ENCODE measurements around the gene SLC6A8.
"Not testable (repeated sequence)": the region's sequence is repeated elsewhere in the genome, so short reads cannot be mapped to it uniquely, and the experiment has no call there.

The SLC6A8 gene

DNA sequence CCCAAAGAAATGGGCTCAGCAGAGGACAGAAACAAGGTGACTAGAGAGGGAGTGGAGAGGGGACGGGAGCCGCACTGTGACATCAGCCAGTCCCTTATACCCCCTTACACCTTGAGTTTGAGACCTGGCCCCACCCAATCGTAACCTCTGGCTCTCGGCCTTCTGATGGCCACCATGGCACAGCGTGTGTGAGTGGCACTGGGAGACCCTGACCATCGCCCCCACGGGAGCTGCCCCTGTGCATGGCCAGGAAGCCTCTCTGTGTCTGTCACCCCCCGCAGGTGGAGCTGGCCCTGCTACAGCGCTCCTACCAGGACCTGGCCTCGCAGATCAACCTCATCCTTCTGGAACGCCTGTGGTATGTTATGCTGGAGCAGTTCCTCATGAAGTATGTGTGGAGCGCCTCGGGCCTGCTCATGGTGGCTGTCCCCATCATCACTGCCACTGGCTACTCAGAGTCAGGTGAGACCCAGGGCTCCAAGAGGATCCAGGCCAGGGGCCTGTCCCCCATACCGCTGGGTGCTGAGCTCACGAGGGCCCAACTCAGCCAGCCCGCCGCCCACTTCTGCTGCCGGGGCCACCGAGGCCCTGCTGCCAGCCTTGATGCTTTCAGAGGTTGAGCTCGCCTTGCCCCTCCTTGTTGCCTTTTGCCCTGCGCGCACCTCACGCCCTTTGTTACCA lies 41.4 kb downstream of the SLC6A8 start:
- in situ Hi-C loops (cut with MboI; ENCODE audit: low sequenced_read_pairs): no loop called here

DNA sequence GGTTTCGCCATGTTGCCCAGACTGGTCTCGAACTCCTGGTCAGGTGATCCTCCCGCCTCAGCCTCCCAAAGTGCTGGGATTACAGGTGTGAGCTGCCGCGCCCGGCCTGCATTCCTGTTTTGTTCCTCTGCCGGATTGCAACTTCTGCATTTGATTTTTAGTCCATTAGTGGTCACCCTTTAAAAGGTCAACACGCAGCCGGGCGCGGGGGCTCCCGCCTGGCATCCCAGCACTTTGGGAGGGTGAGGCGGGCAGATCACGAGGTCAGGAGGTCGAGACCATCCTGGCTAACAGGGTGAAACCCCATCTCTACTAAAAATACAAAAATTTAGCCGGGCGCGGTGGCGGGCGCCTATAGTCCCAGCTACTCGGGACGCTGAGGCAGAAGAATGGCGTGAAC lies 42.4 kb downstream of the SLC6A8 start:
- in situ Hi-C loops (cut with MboI; ENCODE audit: low sequenced_read_pairs): not testable (repeated sequence)

DNA sequence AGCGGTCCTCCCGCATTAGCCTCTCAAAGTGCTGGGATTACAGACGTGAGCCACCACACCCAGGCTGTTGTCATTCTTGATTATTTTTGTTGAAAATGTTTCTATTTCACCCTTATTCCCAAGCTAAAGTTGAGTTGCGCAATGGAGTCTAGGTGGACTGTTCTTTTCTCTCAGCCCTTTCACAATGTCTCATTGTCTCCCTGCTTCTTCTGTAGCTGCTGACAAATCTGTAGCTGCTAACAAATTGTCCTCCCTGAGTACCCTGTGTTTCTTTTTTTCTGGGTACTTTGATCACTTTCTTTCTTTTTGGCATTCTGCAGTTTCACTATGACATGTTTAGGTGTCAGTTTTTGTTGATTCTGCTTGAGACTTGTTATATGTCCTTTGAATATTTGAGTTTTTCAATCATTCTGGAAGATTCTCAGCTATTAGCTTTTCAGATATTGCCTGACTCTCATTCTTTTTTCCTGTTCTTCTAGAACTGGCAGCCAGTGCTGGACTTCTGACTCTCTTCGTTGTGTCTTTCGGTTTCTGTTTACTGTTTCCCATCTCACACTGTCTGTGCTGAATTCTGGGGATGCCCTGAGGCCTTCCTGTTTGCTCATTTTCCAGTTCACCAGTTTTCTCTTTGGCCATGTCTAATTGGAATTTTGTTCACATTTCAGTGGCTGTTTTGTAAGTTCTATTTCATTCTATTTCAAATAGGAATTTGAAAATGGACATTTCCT lies 43.6 kb downstream of the SLC6A8 start:
- in situ Hi-C loops (cut with MboI; ENCODE audit: low sequenced_read_pairs): no loop called here

DNA sequence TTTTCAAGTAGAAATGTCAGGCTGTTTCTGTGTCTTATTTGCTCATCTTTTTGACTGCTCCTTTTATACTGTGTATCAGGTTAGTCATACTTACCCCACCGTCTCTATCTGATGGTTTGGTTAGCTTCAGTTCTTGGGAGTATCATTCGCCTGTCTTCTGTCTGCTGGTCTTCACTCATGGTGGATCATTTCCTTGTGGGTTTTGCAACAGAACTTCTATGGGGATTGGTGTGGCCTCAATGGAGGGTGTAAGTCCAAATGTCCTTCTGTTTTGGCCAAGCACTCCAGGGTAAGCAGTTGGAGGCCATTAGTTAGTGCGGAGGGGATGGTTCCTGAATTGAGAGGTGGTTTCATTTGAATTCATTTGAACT lies 44.1 kb downstream of the SLC6A8 start:
- in situ Hi-C loops (cut with MboI; ENCODE audit: low sequenced_read_pairs): no loop called here

DNA sequence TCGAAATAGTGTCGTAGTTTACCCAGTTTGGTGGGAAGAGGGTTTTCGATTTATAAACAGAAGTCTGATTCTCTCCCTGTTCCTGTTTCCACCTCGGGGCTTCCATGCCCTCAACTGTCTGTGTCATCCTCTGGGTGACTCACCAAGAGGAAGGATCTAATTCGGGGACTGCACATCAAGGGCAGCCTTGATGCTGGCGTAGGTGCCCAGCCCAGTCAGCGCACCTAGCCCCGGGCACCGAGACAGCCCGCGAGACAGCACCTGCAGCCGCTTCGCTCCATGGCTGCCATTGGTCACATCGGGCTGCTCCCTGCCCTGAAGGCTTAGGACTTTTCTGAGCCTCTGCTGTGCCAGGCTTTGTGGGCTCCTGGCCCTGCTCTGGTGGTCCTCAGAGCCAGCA lies 44.7 kb downstream of the SLC6A8 start:
- in situ Hi-C loops (cut with MboI; ENCODE audit: low sequenced_read_pairs): no loop called here

DNA sequence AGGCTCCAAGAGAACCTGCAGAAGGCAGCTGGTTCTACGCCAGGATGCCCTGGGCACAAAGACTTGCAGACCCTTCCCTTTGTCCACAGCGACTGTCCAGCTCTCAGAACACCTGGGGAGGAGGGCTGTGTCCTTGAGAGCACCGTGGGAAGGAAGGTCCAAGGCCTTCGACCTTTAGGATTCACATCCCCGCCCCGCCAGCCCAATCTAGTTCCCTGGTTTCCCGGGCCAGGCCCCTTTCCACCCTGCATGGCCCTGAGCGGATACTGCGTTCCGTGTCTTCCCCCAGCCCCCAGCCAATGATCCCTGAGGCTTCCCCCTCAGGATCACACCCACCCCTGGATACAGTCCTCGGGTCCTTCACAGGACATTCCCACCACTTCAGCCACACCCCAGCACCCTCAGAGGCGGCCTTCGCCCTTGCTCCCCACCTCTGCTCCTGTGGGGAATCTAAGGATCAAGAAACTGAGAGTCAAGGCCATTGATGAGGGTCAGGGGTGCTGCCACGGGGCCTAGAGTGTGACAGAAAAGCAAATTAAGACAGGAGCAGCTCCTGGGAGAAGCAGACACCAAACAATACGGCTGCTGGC lies 46.0 kb downstream of the SLC6A8 start:
- in situ Hi-C loops (cut with MboI; ENCODE audit: low sequenced_read_pairs): no loop called here

DNA sequence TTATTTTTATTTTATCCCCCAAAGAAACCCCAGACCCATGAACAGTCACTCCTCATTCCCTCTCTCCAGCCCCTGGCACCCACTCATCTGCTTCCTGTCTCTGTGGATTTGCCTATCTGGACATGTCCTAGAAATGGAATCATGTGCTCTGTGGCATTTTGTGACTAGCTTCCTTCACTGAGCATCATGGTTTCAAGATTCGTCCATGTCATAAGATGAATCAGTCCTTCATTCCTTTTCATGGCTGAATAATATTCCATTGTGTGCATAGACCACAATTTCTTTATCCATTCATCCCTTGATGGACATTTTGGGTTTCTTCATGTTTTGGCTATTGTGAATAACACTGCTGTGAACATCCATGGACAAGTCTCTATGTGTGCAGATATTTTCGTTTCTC lies 47.1 kb downstream of the SLC6A8 start:
- in situ Hi-C loops (cut with MboI; ENCODE audit: low sequenced_read_pairs): no loop called here

DNA sequence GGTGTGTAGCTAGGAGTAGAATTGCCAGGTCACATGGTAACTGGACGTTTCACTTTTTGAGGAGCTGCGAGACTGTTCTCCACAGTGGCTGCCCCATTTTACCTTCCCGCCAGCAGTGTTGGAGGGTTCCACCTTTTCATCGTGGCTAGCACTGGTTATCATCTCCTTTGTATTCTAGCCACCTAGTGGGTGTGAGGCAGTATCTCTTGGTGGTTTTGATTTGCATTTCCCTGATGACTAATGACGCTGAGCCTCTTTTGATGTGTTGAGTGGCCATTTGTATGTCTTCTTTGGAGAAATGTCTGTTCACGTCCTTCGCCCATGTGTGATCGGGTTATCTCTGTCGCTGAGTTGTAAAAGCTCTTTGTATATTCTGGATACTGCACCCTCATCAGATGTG lies 47.5 kb downstream of the SLC6A8 start:
- in situ Hi-C loops (cut with MboI; ENCODE audit: low sequenced_read_pairs): no loop called here

DNA sequence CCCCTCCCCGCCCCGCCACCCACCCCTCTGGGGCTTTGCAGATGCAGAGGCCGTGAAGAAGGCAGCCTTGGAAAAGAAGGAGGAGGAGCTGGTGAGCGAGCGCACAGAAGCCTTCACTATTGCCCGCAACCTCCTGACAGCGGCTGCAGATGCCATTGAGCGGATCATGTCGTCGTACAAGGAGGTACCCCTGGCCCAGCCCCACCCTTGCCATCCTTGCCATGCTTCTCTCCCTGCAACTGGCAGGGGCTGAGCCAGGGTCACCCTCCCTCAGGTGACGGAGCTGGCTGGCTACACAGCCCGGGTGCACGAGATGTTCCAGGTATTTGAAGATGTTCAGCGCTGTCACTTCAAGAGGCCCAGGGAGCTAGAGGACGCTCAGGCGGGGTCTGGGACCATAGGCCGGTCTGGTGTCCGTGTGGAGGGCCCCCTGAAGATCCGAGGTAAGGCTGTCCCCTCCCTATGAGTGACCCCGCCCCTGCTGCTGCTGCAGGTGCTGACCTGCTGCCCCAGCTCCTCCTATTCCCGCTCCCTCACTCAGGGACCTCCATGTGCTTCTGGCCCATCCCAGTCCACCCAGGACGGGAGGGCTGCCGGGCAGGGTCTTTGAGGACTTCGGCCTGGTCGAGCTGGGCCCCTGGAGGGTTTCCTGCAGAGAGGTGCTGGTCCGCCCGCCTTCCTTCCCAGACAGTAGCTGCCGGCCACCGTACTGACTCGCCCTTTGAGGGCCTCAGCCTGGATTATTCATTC lies 48.5 kb downstream of the SLC6A8 start:
- in situ Hi-C loops (cut with MboI; ENCODE audit: low sequenced_read_pairs): no loop called here

DNA sequence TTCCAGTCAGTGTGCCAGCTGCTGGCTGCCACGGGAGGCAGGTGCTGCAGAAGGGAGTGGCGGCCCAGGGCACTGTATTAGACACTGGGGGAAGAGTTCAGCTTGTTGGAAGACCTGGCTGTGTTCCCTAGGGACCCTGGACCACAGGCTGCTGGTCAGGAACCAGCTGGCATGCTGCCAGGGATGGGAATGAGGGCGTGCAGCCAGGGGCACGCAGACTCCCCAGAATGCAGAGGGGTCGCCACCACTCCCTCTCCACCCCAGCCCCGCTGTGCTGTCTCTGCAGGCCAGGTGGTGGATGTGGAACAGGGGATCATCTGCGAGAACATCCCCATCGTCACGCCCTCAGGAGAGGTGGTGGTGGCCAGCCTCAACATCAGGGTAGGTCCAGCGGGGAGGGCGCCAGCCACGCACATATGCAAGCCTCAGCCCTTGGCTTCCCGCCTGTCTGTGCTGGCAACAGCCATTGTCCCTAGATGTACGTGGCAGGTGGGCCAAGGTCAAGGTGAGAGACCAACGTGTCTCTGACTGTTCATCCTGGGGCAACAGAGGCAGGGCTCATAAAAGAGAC lies 49.2 kb downstream of the SLC6A8 start:
- in situ Hi-C loops (cut with MboI; ENCODE audit: low sequenced_read_pairs): no loop called here

DNA sequence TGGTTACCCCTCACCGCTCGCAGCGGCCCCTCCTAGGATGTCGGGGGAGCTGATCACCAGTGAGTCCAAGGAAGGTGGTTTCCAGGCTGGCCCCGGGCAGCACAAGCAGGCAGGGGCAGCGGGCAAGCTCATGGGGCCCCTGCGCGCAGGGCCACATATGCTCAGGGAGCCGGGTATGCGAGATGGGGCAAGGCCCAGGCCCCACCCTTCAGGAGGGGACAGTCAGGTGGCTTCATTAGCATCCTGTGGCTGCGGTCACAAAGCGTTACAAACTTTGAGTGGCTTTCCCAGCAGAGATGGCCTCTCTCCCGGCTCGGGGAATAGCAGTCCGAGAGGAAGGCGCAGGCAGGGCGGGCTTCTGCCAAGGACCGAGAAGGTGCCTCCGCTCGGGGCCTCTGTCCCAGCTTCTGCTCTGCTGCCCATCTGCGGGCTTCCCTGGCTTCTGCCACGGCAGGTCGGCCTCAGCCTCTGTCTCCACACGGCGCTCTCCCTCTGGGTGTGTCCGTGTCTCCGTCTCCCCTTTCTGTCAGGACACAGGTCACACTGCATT lies 50.4 kb downstream of the SLC6A8 start:
- in situ Hi-C loops (cut with MboI; ENCODE audit: low sequenced_read_pairs): no loop called here

DNA sequence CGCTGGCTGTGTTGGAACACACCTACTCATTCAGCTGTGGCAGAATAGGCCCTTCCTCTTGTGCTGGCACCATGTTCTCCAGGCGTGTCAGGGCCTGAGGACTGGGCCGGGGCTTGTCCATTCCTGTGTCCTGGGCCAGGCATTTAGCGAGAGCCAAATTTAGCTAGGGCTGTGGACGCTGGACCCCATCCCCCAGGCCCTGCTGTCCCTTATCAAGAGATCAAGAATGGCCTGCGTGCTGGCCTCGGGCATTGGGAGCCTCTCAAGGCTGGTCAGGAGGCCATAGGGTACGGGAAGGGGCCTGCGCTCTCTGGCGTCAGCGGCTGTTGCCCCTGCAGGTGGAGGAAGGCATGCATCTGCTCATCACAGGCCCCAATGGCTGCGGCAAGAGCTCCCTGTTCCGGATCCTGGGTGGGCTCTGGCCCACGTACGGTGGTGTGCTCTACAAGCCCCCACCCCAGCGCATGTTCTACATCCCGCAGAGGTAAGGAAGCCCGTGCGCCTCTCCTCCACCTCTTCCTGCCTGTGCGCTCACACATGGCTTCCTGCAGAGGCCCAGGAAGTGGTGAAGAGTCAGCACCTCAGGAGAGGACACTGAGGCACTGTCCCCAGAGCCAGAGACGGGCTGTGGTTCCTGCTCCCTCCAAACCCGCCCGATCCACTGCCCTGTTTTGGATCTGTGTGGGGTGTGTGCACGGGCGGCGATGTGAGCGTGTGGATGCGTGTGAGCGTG lies 52.2 kb downstream of the SLC6A8 start:
- in situ Hi-C loops (cut with MboI; ENCODE audit: low sequenced_read_pairs): no loop called here

DNA sequence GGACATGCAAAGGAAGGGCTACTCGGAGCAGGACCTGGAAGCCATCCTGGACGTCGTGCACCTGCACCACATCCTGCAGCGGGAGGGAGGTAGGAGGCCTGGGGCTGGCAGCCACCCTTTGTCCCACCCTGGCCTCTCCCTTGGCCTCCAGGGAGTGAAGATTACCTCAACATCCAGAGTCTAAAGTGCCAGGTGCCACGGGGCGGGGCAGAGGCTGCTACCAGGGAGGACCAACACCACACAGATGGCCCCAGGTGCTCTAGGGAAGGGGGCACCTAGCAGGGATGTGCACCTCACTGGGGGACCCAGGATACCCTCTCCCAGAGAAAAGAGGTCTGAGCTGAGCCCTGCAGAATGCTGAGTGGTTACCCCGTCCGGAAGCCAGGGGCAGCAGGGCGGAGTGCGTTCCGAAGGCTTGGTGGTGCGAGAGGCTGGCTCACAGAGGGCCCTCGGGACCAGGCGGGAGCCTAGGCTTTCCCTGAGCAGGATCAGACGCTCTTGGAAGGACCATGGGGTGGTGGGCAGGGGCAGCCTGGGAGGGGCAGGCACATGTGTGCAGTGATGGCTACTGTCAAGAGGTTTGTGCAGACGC lies 53.0 kb downstream of the SLC6A8 start:
- in situ Hi-C loops (cut with MboI; ENCODE audit: low sequenced_read_pairs): no loop called here

DNA sequence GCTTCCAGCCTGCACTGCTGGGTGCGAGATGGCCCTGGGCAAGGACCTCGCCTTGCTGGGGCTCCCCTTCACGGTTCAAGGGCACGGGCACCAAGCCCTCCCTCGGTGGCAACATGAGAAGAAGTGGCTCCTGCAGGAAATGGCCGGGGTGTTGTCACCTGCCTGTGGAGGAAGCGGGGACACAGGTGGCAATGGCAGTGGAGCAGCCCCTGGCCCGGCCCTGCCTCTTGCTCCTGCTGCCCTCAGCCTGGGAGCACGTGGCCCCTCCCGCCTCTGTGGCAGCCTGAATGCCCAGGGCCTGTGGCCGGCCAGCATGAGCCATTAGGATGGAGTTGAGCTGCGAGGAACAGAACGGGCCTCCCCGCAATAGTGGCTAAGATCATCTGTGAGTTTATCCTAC lies 53.7 kb downstream of the SLC6A8 start:
- in situ Hi-C loops (cut with MboI; ENCODE audit: low sequenced_read_pairs): no loop called here

DNA sequence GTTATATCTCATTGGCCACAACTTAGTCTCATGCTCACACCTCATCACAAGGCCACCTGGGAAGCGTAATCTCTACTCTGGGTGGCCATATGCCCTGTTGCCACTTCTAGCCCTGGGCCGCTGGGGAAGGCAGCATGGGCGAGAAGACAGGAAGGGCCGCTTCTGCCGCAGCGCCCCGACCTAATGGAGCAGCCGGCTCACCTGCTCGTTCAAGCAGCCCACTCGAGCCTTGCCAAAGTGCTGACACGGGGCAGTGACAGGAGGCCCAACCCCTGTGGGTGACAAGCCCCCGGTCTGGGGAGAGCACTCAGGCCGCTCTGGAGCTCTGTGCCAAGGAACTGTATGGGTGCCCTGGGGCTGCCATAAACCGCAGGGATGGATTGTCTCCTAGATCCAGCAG lies 54.4 kb downstream of the SLC6A8 start:
- in situ Hi-C loops (cut with MboI; ENCODE audit: low sequenced_read_pairs): not testable (repeated sequence)

DNA sequence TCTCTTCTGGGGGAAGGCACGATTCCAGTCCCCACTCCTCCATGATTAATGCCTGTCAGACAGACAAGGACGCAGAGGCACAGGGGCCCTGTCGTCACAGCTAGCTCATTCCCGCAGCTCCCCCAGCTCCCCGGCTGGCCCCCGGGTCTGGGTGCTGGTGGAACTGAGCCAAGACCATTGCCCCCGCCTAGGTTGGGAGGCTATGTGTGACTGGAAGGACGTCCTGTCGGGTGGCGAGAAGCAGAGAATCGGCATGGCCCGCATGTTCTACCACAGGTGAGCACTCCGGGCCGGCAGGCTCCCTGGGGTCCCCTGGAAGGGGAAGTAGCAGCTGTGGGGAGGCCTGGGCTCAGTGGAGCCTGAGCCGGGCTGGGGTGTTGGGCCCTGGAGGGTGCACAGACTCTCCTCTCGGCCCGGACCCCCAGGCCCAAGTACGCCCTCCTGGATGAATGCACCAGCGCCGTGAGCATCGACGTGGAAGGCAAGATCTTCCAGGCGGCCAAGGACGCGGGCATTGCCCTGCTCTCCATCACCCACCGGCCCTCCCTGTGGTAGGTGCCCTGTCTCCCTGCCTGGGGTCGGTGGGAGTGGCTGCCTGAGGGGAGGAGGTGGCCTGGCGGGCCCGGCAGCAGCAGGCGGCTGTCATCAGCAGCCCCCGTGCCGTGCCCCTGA lies 55.2 kb downstream of the SLC6A8 start:
- in situ Hi-C loops (cut with MboI; ENCODE audit: low sequenced_read_pairs): not testable (repeated sequence)

DNA sequence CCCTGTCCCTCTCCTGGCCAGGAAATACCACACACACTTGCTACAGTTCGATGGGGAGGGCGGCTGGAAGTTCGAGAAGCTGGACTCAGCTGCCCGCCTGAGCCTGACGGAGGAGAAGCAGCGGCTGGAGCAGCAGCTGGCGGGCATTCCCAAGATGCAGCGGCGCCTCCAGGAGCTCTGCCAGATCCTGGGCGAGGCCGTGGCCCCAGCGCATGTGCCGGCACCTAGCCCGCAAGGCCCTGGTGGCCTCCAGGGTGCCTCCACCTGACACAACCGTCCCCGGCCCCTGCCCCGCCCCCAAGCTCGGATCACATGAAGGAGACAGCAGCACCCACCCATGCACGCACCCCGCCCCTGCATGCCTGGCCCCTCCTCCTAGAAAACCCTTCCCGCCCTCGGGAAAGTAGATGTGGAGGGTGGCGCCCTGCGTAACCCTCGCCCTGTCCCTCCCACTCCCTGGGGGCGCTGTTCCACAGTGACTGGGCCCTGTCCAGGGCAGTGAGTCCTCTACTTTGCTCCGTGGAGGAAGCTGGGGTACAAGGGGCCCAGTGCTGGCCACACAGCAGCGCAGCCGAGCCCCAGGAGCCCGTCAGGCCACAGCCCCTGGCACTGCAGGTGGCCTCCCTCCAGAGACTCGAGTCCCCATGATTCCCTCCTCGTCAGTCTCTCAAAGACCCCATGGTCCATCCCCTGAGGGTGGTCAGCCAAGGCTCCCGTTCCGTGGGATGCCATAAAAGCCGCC lies 55.9 kb downstream of the SLC6A8 start:
- in situ Hi-C loops (cut with MboI; ENCODE audit: low sequenced_read_pairs): not testable (repeated sequence)

DNA sequence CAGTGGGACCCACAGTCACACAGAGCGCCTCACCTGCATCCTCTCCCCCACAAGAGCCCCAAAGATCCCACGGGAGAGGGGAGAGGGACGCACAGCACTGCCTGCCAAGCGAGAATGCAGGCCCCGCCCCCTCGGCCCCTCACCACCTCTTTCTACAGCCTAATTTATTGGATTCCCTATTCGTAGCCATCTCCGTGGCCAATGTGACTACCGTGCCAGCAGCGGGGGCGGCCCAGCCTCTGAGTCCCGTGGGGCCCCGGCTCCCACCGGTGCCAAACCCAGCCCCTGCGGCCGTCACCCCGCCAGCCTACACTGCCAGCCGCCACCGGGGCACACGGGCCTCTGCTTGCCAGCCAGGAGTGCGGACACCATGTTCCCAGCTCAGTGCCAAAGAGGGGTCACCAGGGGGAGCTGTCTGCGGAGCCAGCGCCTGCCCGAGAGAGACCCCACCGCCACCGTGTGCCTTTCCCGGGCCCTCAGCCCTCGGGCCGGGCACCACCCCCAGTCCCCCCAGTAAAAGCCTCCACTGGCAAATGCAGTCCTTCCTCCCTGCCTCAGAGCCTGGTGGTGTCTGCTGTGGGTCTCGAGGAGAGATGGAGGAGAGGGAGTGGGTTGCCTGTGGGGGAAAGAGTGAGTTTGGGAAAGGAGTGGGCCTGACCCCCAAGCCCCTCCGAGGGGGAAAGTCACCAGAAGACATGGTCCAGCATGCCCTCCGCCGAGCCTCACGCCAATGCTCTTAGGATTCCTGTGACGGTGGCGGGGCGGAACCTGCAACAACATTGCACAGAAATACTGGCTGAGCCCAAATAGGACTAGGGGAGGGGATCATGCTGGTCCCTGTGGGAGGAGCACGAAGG lies 56.7 kb downstream of the SLC6A8 start:
- in situ Hi-C loops (cut with MboI; ENCODE audit: low sequenced_read_pairs): no loop called here

All from hTERT RPE-1 (cell line).